IMR-90 (cell line): Measurements from ENCODE around the gene CHPF.

Experiments
- CHD1 ChIP-seq: IDR thresholded peaks from 2 replicates; pipeline ENCODE4 v1.6.1; 2012; ENCODE audit warnings: low read depth, low read length, improper control_type of control experiment
- MAFK ChIP-seq: IDR thresholded peaks from 2 replicates; pipeline ENCODE4 v1.6.1; 2012; ENCODE audit warnings: low read depth, low read length, improper control_type of control experiment
- POLR2A ChIP-seq: IDR thresholded peaks from 2 replicates; pipeline ENCODE4 v1.6.1; 2012; ENCODE audit warnings: mild to moderate bottlenecking, low read depth, low read length
- RAD21 ChIP-seq: IDR thresholded peaks from 2 replicates; pipeline ENCODE4 v1.6.1; 2012; ENCODE audit warnings: low read length, improper control_type of control experiment
- SMC3 ChIP-seq: fragments of 150-350 bp; IDR thresholded peaks from 2 replicates; pipeline ENCODE4 v1.6.1; 2016; ENCODE audit warnings: low read depth, mild to moderate bottlenecking, antibody characterized with exemption, low read length, moderate library complexity
- TF ChIP-seq, protein P1 (sequence below): conservative IDR thresholded peaks from 2 replicates; pipeline ENCODE4 v1.5.1; 2012; ENCODE audit warnings: mild to moderate bottlenecking, low read depth, low read length, improper control_type of control experiment
- TF ChIP-seq, protein P2 (sequence below): fragments of 150-350 bp; IDR thresholded peaks from 2 replicates; pipeline ENCODE4 v1.6.1; 2017; ENCODE audit warnings: mild to moderate bottlenecking, antibody characterized with exemption, low read length, low read depth

DNA sequence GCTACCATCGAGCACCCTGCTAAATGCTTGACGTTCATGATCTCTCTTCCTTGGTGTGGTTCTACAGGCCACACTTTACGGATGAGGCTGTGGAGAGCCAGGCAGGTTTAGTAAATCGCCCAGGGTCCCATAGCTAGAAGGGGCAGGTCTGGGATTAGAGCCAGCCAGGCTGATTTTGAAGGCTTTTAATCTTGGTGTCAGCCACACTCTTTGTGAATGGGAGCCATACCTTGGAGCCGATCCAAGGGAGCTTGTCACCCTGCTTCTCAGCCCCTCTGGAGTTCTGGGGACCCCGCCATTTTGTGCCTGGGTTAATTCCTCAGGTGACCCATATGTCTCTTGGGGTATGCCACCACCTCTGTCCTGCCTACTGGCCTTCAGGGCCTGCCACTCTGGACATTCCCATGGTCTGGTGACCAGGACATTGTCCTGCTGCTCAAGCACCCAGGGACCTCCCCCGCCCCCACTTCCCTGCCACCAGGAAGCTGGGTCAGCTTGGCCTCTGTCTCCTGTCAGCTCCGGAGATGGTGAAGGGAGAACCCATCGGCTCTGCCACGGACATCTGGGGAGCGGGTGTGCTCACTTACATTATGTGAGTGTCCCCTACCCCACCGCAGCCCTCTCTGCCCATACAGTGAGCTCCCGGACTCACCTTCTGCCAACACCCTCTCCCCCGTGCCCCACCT lies 52.2 kb downstream of the CHPF start:
- no peak for TF ChIP-seq RAD21
- TF ChIP-seq, protein P1, sequence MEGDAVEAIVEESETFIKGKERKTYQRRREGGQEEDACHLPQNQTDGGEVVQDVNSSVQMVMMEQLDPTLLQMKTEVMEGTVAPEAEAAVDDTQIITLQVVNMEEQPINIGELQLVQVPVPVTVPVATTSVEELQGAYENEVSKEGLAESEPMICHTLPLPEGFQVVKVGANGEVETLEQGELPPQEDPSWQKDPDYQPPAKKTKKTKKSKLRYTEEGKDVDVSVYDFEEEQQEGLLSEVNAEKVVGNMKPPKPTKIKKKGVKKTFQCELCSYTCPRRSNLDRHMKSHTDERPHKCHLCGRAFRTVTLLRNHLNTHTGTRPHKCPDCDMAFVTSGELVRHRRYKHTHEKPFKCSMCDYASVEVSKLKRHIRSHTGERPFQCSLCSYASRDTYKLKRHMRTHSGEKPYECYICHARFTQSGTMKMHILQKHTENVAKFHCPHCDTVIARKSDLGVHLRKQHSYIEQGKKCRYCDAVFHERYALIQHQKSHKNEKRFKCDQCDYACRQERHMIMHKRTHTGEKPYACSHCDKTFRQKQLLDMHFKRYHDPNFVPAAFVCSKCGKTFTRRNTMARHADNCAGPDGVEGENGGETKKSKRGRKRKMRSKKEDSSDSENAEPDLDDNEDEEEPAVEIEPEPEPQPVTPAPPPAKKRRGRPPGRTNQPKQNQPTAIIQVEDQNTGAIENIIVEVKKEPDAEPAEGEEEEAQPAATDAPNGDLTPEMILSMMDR: no peak
- no peak for TF ChIP-seq CHD1
- TF ChIP-seq POLR2A: no peak
- TF ChIP-seq, protein P2, sequence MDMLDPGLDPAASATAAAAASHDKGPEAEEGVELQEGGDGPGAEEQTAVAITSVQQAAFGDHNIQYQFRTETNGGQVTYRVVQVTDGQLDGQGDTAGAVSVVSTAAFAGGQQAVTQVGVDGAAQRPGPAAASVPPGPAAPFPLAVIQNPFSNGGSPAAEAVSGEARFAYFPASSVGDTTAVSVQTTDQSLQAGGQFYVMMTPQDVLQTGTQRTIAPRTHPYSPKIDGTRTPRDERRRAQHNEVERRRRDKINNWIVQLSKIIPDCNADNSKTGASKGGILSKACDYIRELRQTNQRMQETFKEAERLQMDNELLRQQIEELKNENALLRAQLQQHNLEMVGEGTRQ: no peak
- TF ChIP-seq MAFK: no peak
- TF ChIP-seq SMC3: no peak
